ENCODE data around the gene CTTN.

CTTN gene

GRCh38 chr11:70364178-70364577 is 34.2 kb upstream of the CTTN start:
- Mint-ChIP-seq H3K9me3 (no peaks in the 10 kb centered on the region), H3K4me1 (peaks cover 5% of the 10 kb centered on the region), H3K36me3 (ENCODE audit: low read depth) (peaks cover 57% of the 10 kb centered on the region), H3K27me3 (ENCODE audit: low read depth) (no peaks in the 10 kb centered on the region), H3K4me3 (no peak overlapping the region), H3K27ac (peak overlapping the region in 2 of 3 experiments; percentile 76 to 86)
- TF ChIP-seq, protein P1, sequence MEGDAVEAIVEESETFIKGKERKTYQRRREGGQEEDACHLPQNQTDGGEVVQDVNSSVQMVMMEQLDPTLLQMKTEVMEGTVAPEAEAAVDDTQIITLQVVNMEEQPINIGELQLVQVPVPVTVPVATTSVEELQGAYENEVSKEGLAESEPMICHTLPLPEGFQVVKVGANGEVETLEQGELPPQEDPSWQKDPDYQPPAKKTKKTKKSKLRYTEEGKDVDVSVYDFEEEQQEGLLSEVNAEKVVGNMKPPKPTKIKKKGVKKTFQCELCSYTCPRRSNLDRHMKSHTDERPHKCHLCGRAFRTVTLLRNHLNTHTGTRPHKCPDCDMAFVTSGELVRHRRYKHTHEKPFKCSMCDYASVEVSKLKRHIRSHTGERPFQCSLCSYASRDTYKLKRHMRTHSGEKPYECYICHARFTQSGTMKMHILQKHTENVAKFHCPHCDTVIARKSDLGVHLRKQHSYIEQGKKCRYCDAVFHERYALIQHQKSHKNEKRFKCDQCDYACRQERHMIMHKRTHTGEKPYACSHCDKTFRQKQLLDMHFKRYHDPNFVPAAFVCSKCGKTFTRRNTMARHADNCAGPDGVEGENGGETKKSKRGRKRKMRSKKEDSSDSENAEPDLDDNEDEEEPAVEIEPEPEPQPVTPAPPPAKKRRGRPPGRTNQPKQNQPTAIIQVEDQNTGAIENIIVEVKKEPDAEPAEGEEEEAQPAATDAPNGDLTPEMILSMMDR (IDR thresholded peaks at IDR 0.05; ENCODE audit: unreplicated experiment in 3 of 3), result no peak

- Mint-ChIP-seq H3K4me3 (no peak overlapping the region), H3K36me3 (ENCODE audit: low read depth) (peaks cover 61% of the 10 kb centered on the region), H3K27ac (peak overlapping the region in 1 of 3 experiments; percentile 40), H3K27me3 (ENCODE audit: low read depth) (no peaks in the 10 kb centered on the region), H3K4me1 (peaks cover 5% of the 10 kb centered on the region), H3K9me3 (no peaks in the 10 kb centered on the region)
- TF ChIP-seq, protein P1 (IDR thresholded peaks at IDR 0.05; ENCODE audit: unreplicated experiment in 3 of 3), result no peak
Measured at GRCh38 chr11:70364745-70365543, 33.4 kb upstream of the CTTN start.

DNA sequence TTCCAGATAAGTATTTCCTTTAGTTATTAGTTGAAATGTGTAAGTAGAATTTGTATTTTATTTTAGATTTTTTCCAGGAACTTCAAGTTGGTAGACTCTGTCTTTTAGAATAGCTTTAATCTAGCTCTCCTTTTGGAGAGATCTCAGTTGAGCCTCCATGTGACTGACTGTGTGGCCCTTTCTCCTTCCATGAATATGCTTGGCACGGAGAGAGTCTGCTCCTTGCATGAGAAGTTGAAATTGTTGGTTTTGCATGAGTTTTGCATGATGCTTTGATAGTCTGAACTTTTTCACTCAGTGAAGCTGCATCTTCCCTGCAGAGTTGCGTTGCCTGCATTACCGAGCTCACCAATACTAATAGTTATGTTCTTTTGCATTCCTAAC is 32.8 kb upstream of the CTTN start:
- no peaks in the 10 kb centered on the region for H3K27me3 Mint-ChIP-seq (ENCODE audit: low read depth)
- H3K27ac Mint-ChIP-seq, result peak overlapping the region in 1 of 3 experiments; percentile 30
- H3K36me3 Mint-ChIP-seq (ENCODE audit: low read depth), result peaks cover 63% of the 10 kb centered on the region
- H3K4me1 Mint-ChIP-seq, result peaks cover 5% of the 10 kb centered on the region
- no peaks in the 10 kb centered on the region for H3K9me3 Mint-ChIP-seq
- TF ChIP-seq, protein P1 (IDR thresholded peaks at IDR 0.05; ENCODE audit: unreplicated experiment in 3 of 3), result no peak
- no peak overlapping the region for H3K4me3 Mint-ChIP-seq

GRCh38 chr11:70367071-70367470 is 31.3 kb upstream of the CTTN start:
- no peak overlapping the region for H3K27ac Mint-ChIP-seq
- no peaks in the 10 kb centered on the region for H3K27me3 Mint-ChIP-seq (ENCODE audit: low read depth)
- peaks cover 4% of the 10 kb centered on the region for H3K9me3 Mint-ChIP-seq
- H3K4me1 Mint-ChIP-seq, result peaks cover 5% of the 10 kb centered on the region
- peaks cover 58% of the 10 kb centered on the region for H3K36me3 Mint-ChIP-seq (ENCODE audit: low read depth)
- TF ChIP-seq, protein P1 (IDR thresholded peaks at IDR 0.05; ENCODE audit: unreplicated experiment in 3 of 3), result no peak
- H3K4me3 Mint-ChIP-seq, result no peak overlapping the region

GRCh38 chr11:70368961-70369360 is 29.4 kb upstream of the CTTN start:
- TF ChIP-seq, protein P1 (IDR thresholded peaks at IDR 0.05; ENCODE audit: unreplicated experiment in 3 of 3), result no peak
- no peaks in the 10 kb centered on the region for H3K27me3 Mint-ChIP-seq (ENCODE audit: low read depth)
- H3K4me1 Mint-ChIP-seq, result peaks cover 3% of the 10 kb centered on the region
- H3K4me3 Mint-ChIP-seq, result no peak overlapping the region
- peaks cover 63% of the 10 kb centered on the region for H3K36me3 Mint-ChIP-seq (ENCODE audit: low read depth)
- H3K9me3 Mint-ChIP-seq, result peaks cover 4% of the 10 kb centered on the region
- no peak overlapping the region for H3K27ac Mint-ChIP-seq

- no peak overlapping the region for H3K27ac Mint-ChIP-seq
- no peaks in the 10 kb centered on the region for H3K27me3 Mint-ChIP-seq (ENCODE audit: low read depth)
- TF ChIP-seq, protein P1 (IDR thresholded peaks at IDR 0.05; ENCODE audit: unreplicated experiment in 3 of 3), result no peak
- H3K36me3 Mint-ChIP-seq (ENCODE audit: low read depth), result peaks cover 50% of the 10 kb centered on the region
- H3K4me1 Mint-ChIP-seq, result no peaks in the 10 kb centered on the region
- no peak overlapping the region for H3K4me3 Mint-ChIP-seq
- peaks cover 4% of the 10 kb centered on the region for H3K9me3 Mint-ChIP-seq
Measured at GRCh38 chr11:70371241-70371640, 27.1 kb upstream of the CTTN start.

Data from nephron (organoid).